HG02840 (cell line): ENCODE results near the gene ZNF415.
"Not testable (repeated sequence)": the region's sequence is repeated elsewhere in the genome, so short reads cannot be mapped to it uniquely, and the experiment has no call there.

Experiments
- ATAC-seq: cut with Tn5 transposase; IDR thresholded peaks from one replicate; pipeline ENCODE4 v1.9.1; 2021; ENCODE audit warnings: mild to moderate bottlenecking, moderate library complexity, moderate number of reproducible peaks; ENCODE audit not compliant: unreplicated experiment, low FRiP score

The ZNF415 gene

GRCh38 chr19:53103234-53104203, 29.2 kb downstream of the ZNF415 start, which contains the start of gene ZNF160:
ZNF160 (minus strand) TSS chr19:53103422; CDS start chr19:53086276, 17,146 bp downstream.
- peak; percentile 95 for ATAC-seq

DNA sequence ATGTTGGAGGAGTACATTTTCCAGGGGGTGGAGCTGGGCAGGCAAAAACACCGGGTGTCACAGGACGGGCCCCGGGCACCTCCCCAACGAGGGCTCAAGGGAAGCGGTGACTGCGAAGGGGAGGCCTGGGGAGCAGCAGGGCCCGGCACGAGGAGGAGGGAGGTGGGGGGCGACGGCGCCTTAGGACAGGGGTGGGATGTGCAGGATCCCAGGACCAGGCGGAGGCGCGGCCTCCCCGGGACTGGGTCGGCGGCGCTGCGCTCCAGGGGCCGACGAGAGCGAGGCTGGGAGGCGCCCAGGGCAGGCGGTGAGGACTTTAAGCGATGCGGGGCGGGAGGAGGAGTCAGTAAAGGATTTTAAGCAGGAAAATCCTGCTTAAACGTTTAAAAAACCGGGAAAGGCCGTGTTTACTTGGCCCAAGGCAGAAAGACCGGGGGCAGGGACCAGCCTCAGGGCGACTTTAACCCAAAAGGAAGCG, 29.9 kb downstream of the ZNF415 start:
- peak; percentile 18 for ATAC-seq

GRCh38 chr19:53102206-53102755, 30.4 kb downstream of the ZNF415 start:
- ATAC-seq = no peak

DNA sequence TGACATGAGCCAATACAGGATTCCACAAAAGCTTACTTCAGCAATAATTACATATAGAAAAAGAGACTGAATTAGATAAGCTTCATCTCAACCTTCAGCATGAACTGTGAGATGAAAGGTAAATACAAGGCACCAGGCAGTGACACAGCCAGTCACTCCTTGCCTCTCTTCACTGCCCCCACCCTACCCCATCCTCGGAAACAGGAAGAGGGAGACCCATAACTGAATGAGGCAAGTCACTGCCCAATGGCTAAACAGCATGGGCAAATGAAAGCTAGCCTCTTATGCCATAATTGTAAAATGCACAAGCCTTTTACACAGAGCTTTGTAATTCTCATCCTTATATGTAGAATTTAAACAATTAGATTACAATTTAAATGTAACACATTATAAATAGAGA, 31.2 kb downstream of the ZNF415 start:
- no peak for ATAC-seq

DNA sequence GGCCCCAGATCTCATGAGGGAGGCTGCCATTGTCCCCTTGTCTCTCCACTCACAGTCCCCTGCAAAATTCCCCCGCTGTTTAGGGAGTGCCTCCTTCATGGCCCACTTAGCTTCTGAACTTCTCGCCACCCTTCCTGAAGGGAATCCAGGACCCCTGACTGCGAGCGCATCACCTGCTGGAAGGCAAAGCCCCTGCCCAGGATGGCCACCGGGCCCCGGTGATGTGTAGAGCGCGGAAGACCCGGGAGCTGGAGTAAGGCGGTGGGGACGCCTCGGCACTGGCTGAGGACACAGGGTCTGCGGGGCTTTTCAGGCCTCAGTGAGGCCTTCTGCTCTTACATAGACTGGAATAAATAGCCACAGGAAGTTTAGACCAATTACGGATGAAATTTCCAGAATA, 34.1 kb downstream of the ZNF415 start:
- ATAC-seq = not testable (repeated sequence)

GRCh38 chr19:53096982-53097690, 35.6 kb downstream of the ZNF415 start:
- ATAC-seq = not testable (repeated sequence)

- ATAC-seq = not testable (repeated sequence)
These were observed 36.1 kb downstream of the ZNF415 start for GRCh38 chr19:53096579-53096978.

- ATAC-seq = no peak
These were observed 37.7 kb downstream of the ZNF415 start for GRCh38 chr19:53094754-53095575.

DNA sequence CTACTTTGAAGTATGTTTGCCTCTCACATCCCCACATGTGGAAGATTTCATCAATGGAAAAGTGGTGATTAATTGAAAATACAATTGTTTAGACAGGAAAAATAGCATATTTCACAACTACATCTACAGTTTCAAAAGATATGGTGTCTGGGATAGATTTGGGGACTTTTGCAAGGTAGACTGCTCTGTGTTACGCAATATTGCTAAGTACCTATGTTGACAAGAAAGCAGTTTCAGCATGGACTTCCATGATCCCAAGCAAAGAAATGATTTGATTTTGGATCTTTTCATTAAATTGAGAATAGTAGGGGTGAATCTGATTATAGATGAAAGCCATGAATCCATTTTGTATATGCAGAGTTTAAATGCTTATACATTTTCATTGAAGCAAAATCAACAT, 40.0 kb downstream of the ZNF415 start:
- no peak for ATAC-seq

GRCh38 chr19:53091413-53092254, 41.1 kb downstream of the ZNF415 start:
- no peak for ATAC-seq

DNA sequence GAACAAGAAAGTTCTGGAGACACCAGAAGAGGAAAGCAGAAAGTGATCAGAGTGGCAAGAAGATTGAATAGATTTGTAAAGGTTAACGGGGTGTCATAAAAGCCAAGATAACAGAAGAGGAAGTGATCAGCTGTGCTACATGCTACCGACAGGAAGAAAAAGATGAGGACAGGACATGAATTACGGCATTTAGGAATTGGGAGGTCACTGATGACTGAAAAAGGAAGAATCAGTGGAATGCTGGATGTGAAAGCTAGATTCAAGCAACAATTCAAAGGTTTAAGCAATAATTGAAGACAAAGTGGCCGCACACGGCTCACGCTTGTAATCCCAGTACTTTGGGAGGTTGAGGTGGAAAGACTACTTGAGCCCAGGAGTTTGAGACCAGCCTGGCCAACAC, 44.6 kb downstream of the ZNF415 start:
- ATAC-seq = no peak

GRCh38 chr19:53086949-53087348, 45.8 kb downstream of the ZNF415 start:
- no peak for ATAC-seq

DNA sequence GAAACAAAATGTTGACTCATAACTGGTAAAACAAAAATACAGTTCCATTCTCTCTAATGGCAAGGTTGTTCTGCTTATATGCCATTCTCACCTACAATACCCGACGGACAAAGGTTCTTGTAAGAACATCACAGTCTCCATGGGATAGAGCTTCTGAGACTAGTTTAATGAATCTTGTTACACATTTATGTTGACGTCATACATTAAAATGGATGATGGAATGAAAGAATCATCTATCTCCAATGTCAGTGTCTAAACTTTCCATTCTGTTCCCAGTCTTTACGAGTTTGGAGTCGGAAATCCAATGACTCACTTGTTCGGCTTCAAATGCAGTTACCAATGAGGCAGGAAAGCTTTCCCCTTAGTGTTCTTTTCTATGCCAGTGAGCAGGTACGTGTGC, 47.2 kb downstream of the ZNF415 start:
- no peak for ATAC-seq

DNA sequence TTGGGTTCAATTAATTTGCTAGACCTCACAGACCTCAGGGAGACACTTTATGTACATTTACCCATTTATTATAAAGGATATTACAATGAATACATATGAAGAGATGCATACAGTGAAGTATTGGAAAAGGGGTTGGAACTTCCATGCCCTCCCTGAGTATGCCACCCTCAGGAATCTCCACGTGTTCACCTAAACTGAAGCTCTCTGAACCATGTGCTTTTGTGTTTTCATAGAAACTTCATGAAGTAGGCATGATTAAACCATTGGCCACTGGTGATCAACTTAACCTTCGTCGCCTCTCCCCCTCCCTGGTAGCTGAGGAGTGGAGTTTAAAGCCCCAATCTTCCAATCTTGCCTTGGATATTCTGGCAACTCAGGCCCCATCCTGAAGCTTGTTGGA, 49.8 kb downstream of the ZNF415 start:
- ATAC-seq = no peak

- ATAC-seq = no peak
These were observed 53.3 kb downstream of the ZNF415 start for GRCh38 chr19:53079313-53079924.

GRCh38 chr19:53078668-53079067, 54.0 kb downstream of the ZNF415 start:
- ATAC-seq = no peak

DNA sequence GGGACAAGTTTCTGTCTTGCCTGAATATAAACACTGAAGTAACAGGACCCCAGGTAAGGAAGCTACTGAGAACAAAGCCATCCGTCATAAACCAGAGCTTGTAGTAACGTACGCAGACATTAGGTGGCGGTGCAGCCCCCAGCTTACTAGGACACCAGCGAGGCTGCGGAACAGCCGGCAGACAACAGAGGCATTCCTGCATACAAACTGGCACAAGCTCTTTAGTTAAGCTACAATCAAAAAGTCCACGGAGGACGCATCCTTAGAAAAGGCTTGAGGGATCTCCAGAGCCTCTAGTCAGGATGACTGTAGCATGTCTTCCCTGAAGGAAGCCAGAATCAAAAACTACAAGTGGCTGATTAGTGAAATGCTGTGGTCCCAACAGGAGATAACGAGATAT, 55.7 kb downstream of the ZNF415 start:
- ATAC-seq = no peak

DNA sequence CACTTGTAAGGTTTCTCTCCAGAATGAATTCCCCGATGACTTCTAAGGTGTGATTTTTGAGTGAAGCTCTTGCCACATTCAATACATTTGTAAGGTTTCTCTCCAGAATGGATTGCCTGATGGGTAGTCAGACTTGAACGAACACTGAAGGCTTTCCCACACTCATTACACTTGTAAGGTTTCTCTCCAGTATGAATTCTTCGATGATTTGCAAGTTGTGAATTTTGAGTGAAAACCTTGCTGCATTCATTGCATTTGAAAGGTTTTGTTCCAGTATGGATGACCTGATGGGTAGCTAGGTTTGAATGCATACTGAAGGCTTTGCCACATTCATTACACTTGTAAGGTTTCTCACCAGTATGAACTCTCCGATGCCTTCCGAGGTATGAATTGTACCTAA, 63.9 kb downstream of the ZNF415 start:
- no peak for ATAC-seq

DNA sequence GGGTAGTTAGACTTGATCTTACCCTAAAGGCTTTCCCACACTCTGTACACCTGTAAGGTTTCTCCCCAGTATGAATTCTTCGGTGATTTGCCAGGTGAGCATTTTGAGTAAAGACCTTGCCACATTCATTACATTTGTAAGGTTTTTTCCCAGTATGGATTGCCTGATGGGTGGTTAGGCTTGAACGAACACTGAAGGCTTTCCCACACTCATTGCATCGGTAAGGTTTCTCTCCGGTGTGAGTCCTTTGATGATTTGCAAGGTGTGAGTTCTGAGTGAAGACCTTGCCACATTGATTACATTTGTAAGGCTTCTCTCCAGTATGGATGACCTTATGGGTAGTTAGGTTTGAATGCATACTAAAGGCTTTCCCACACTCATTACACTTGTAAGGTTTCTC, 64.5 kb downstream of the ZNF415 start:
- ATAC-seq = no peak
